Gastrocnemius medialis (tissue), 4 donors: ENCODE data around the gene STAT6.
A peak's percentile ranks its signal among the peaks of the same experiment; 100 is the strongest.

ENCODE experiments used
- POLR2A ChIP-seq, 2 donors: fragments of 450-650 bp; IDR thresholded peaks; one replicate each; pipeline ENCODE4 v1.6.1; 2017; ENCODE audit warnings: antibody characterized with exemption in 2 of 2, mild to moderate bottlenecking in 2 of 2, moderate library complexity in 2 of 2
- TF ChIP-seq, protein P1 (sequence below), 5 experiments: fragments of 450-650 bp in 3 of 5; fragments of 200-600 bp in 2 of 5; sonication (generic) in 2 of 5; IDR thresholded peaks in 4 of 5; conservative IDR thresholded peaks in 1 of 5; 1 replicate in 4 of 5; 2 replicates in 1 of 5; pipeline ENCODE4 v1.5.1; 2016 to 2019; ENCODE audit warnings: antibody characterized with exemption in 5 of 5, mild to moderate bottlenecking in 3 of 5, moderate library complexity in 3 of 5

- TF ChIP-seq, protein P1, sequence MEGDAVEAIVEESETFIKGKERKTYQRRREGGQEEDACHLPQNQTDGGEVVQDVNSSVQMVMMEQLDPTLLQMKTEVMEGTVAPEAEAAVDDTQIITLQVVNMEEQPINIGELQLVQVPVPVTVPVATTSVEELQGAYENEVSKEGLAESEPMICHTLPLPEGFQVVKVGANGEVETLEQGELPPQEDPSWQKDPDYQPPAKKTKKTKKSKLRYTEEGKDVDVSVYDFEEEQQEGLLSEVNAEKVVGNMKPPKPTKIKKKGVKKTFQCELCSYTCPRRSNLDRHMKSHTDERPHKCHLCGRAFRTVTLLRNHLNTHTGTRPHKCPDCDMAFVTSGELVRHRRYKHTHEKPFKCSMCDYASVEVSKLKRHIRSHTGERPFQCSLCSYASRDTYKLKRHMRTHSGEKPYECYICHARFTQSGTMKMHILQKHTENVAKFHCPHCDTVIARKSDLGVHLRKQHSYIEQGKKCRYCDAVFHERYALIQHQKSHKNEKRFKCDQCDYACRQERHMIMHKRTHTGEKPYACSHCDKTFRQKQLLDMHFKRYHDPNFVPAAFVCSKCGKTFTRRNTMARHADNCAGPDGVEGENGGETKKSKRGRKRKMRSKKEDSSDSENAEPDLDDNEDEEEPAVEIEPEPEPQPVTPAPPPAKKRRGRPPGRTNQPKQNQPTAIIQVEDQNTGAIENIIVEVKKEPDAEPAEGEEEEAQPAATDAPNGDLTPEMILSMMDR (IDR thresholded peaks at IDR 0.05 in 4 of 5, conservative IDR thresholded peaks at IDR 0.05 in 1 of 5) = no peak
- peak; percentile 39 to 57 for TF ChIP-seq POLR2A (IDR thresholded peaks at IDR 0.05)
Observed at GRCh38 chr12:57111031-57111734, at the start of gene STAT6.
